Nephron progenitor cell (in vitro differentiated cells): Measurements from ENCODE around the gene TMEM8B.
A peak's percentile ranks its signal among the peaks of the same experiment; 100 is the strongest.

ENCODE experiments used
- DNase-seq: peaks from one replicate; pipeline ENCODE4 v3.0.0; 2021
- H3K27ac Mint-ChIP-seq: 2 replicates; pipeline ENCODE4 v1.8.0; 2021; ENCODE audit warnings: mild to moderate bottlenecking, moderate library complexity, mixed read lengths
- H3K27me3 Mint-ChIP-seq: 2 replicates; pipeline ENCODE4 v1.8.0; 2021; ENCODE audit warnings: mild to moderate bottlenecking, low read depth, mixed read lengths; ENCODE audit not compliant: poor library complexity
- H3K36me3 Mint-ChIP-seq: 2 replicates; pipeline ENCODE4 v1.8.0; 2021; ENCODE audit warnings: low read depth, mixed read lengths
- H3K4me1 Mint-ChIP-seq: 2 replicates; pipeline ENCODE4 v1.8.0; 2021; ENCODE audit warnings: mixed read lengths
- H3K4me3 Mint-ChIP-seq: 2 replicates; pipeline ENCODE4 v1.8.0; 2021; ENCODE audit warnings: mild to moderate bottlenecking, moderate library complexity, mixed read lengths
- H3K9me3 Mint-ChIP-seq: 2 replicates; pipeline ENCODE4 v1.8.0; 2021; ENCODE audit warnings: mild to moderate bottlenecking, moderate library complexity, mixed read lengths
- TF ChIP-seq, protein P1 (sequence below): fragments of 200-600 bp; sonication (generic); IDR thresholded peaks from 2 replicates; pipeline ENCODE4 v1.5.0; 2021; ENCODE audit warnings: antibody characterized with exemption

The TMEM8B gene

GRCh38 chr9:35795695-35796094 lies 33.3 kb upstream of the TMEM8B start:
- H3K27ac Mint-ChIP-seq: no peak overlapping the region
- H3K4me1 Mint-ChIP-seq: peaks cover 57% of the 10 kb centered on the region
- H3K9me3 Mint-ChIP-seq: no peaks in the 10 kb centered on the region
- H3K27me3 Mint-ChIP-seq: peaks cover under 1% of the 10 kb centered on the region
- DNase-seq: no peak
- TF ChIP-seq, protein P1, sequence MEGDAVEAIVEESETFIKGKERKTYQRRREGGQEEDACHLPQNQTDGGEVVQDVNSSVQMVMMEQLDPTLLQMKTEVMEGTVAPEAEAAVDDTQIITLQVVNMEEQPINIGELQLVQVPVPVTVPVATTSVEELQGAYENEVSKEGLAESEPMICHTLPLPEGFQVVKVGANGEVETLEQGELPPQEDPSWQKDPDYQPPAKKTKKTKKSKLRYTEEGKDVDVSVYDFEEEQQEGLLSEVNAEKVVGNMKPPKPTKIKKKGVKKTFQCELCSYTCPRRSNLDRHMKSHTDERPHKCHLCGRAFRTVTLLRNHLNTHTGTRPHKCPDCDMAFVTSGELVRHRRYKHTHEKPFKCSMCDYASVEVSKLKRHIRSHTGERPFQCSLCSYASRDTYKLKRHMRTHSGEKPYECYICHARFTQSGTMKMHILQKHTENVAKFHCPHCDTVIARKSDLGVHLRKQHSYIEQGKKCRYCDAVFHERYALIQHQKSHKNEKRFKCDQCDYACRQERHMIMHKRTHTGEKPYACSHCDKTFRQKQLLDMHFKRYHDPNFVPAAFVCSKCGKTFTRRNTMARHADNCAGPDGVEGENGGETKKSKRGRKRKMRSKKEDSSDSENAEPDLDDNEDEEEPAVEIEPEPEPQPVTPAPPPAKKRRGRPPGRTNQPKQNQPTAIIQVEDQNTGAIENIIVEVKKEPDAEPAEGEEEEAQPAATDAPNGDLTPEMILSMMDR: no peak
- no peak overlapping the region for H3K4me3 Mint-ChIP-seq
- H3K36me3 Mint-ChIP-seq: peaks cover 8% of the 10 kb centered on the region

- Mint-ChIP-seq H3K9me3 (no peaks in the 10 kb centered on the region), H3K36me3 (peaks cover 23% of the 10 kb centered on the region), H3K4me1 (peaks cover 61% of the 10 kb centered on the region), H3K27me3 (no peaks in the 10 kb centered on the region), H3K27ac (no peak overlapping the region), H3K4me3 (no peak overlapping the region)
- DNase-seq: no peak
- TF ChIP-seq, protein P1: no peak
Measured at GRCh38 chr9:35797311-35798109, 31.5 kb upstream of the TMEM8B start.

DNA sequence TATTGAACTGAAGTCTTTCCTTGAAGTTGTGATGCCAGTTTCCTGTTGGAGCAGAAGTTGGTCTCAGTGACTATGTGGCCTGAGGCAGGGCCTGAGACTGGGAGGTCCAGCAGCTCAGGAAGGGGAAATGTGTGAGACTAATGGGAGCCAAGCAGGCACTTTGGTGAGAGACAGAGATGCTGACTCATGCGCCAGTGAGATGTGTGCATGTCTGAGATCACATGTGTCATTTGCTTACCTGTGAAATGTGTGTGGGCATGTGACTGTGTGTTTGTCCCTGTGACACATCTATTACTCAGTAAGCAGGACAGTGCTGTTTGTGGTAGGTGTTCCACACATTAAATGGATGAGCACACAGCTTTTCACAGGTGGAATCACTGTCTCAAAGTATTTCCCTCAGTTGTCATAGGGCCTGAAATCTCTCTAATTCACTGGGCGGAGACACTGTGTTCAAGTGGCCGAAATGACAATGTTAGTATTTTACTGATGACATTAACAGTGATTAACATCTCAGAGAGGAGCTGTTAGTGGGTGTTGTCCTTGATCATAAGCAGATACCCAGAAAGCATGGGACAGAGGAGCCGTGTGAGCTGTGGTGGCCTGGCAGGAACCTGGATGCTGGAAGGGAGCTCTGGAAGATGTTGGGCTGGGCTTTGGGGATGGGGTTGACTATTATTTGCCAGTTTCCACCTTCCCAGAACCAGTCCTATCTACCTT lies 30.2 kb upstream of the TMEM8B start:
- Mint-ChIP-seq H3K9me3 (no peaks in the 10 kb centered on the region), H3K27ac (no peak overlapping the region), H3K4me3 (no peak overlapping the region), H3K36me3 (peaks cover 32% of the 10 kb centered on the region), H3K27me3 (no peaks in the 10 kb centered on the region), H3K4me1 (peaks cover 48% of the 10 kb centered on the region)
- DNase-seq: no peak
- TF ChIP-seq, protein P1: no peak

GRCh38 chr9:35800530-35800929 lies 28.5 kb upstream of the TMEM8B start:
- no peaks in the 10 kb centered on the region for H3K27me3 Mint-ChIP-seq
- H3K4me3 Mint-ChIP-seq: no peak overlapping the region
- no peak overlapping the region for H3K27ac Mint-ChIP-seq
- no peak for DNase-seq
- TF ChIP-seq, protein P1: no peak
- no peaks in the 10 kb centered on the region for H3K9me3 Mint-ChIP-seq
- peaks cover 33% of the 10 kb centered on the region for H3K4me1 Mint-ChIP-seq
- H3K36me3 Mint-ChIP-seq: peaks cover 39% of the 10 kb centered on the region

- no peaks in the 10 kb centered on the region for H3K27me3 Mint-ChIP-seq
- peaks cover 25% of the 10 kb centered on the region for H3K4me1 Mint-ChIP-seq
- no peaks in the 10 kb centered on the region for H3K9me3 Mint-ChIP-seq
- H3K36me3 Mint-ChIP-seq: peaks cover 46% of the 10 kb centered on the region
- TF ChIP-seq, protein P1: no peak
- H3K4me3 Mint-ChIP-seq: no peak overlapping the region
- no peak for DNase-seq
- peak overlapping the region; percentile 5 for H3K27ac Mint-ChIP-seq
Measured at GRCh38 chr9:35801328-35802128, 27.5 kb upstream of the TMEM8B start.
